GM23248 (cell line): ENCODE measurements around the gene CES3.

Source experiments
- EZH2 ChIP-seq: fragments of 200-600 bp; sonication (generic); IDR thresholded peaks from 2 replicates; pipeline ENCODE4 v1.6.1; 2018; ENCODE audit warnings: antibody characterized with exemption, mild to moderate bottlenecking; ENCODE audit not compliant: insufficient read depth, poor library complexity, severe bottlenecking
- EZH2phosphoT487 ChIP-seq: fragments of 200-600 bp; sonication (generic); IDR thresholded peaks from 2 replicates; pipeline ENCODE4 v1.6.1; 2018; ENCODE audit warnings: antibody characterized with exemption, moderate library complexity, mild to moderate bottlenecking, low read depth; ENCODE audit not compliant: insufficient read depth

DNA sequence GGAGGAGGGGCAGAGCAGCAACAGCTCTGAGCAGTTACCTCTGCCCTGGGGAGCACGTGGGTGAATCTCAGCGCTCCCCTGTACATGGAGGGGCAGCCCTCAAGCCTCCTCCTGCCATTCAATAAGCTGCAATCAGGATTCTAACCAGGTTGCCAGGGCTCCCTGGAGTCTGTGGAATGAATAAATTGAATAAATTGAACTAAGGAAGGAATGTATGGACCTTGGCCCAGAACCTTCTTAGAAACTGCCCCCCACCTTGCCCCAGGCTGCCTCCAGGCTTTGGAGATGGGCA, 40.8 kb upstream of the CES3 start:
- TF ChIP-seq EZH2 (no peak), EZH2phosphoT487 (no peak)
